CD4-positive, alpha-beta T cell treated with Interleukin-1 beta for 1 hour (primary cell): Measurements from ENCODE around the gene SEC22B.
A peak's percentile ranks its signal among the peaks of the same experiment; 100 is the strongest.
"Not testable (repeated sequence)": the region's sequence is repeated elsewhere in the genome, so short reads cannot be mapped to it uniquely, and the experiment has no call there.

Experiments used
- DNase-seq, 2 donors: peaks; one replicate each; pipeline ENCODE4 v3.0.0-alpha.2; 2020 to 2022

The SEC22B gene

GRCh38 chr1:120144626-120145025, 31.7 kb downstream of the SEC22B start:
- not testable (repeated sequence) for DNase-seq

DNA sequence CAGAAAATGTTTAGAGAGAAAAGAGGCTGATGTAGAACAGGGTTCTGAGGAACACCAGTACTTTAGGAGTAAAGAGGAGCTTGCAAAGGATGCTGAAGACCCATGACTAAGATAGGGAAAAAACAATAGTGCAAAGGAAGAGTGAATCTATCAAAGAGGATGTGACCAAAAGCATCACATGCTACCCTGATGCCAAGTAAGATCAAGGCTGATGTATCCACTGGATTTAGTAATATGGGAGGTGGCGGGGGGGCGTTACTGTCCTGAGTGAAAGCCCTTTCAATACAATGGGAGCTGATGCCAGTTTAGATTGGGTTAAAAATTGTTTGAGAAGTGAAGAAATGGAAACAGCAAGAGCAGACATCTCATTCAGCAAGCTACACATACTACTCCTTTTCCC, 32.2 kb downstream of the SEC22B start:
- not testable (repeated sequence) for DNase-seq

DNA sequence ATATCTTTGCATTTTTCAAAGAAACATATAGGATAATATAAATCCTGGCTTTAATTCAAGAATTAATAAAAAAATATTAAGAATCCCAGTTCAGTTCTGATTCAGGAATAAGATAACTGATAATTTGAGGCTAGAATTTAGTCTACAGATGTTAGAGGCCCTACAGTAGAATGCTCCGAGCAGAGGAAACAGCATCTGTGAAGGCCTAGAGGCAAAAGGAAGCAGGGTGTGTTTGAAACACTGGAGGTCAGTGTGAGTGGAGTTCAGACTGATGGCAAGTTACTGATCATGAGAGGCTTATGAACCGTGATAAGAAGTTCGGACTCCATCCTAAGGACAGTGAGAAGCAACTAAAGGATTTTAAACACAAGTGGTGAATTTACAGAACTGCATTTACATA, 33.0 kb downstream of the SEC22B start:
- DNase-seq, result not testable (repeated sequence)

- peak; percentile 71 to 77 for DNase-seq
Observed at GRCh38 chr1:120142512-120143263, 33.6 kb downstream of the SEC22B start.

DNA sequence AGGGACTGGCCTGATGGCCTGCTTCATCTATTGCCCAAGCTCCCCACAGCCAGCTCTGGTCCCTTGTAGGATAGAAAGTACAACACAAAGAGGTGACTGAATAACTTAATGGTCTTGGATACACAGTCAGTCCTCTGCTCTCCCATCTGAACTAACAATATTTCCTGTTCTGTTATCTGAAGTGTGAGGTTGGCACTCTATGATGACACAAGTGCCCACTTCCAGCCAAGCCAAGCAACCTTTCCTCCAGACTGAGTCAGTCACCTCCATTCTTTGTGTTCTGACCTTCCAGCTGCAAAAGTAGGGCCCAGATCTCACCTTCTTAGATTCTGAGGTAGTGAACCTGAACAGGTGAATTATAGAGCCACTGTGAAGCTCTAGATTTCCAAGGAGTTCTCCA, 34.5 kb downstream of the SEC22B start:
- not testable (repeated sequence) for DNase-seq

GRCh38 chr1:120140656-120141265, 35.6 kb downstream of the SEC22B start:
- DNase-seq, result not testable (repeated sequence)

- DNase-seq, result not testable (repeated sequence)
Observed at GRCh38 chr1:120136086-120136485, 40.2 kb downstream of the SEC22B start.

DNA sequence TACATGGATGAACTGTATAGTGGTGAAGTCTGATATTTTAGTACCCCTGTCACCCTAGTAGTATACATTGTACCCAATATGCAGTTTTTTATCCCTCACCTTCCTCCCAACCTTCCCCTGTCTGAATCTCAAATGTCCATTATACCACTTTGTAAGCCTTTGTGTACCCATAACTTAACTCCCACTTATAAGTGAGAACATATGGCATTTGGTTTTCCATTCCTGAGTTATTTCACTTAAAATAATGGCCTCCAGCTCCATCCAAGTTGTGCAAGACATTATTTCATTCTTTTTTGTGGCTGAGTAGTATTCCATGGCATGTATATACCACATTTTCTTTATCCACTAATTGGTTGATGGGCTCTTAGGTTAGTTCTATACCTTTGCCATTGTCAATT, 42.4 kb downstream of the SEC22B start:
- not testable (repeated sequence) for DNase-seq

- DNase-seq, result no peak
Observed at GRCh38 chr1:120133228-120133927, 42.9 kb downstream of the SEC22B start.

GRCh38 chr1:120132406-120132763, 43.9 kb downstream of the SEC22B start:
- not testable (repeated sequence) for DNase-seq

GRCh38 chr1:120131611-120132405, 44.5 kb downstream of the SEC22B start:
- not testable (repeated sequence) for DNase-seq

DNA sequence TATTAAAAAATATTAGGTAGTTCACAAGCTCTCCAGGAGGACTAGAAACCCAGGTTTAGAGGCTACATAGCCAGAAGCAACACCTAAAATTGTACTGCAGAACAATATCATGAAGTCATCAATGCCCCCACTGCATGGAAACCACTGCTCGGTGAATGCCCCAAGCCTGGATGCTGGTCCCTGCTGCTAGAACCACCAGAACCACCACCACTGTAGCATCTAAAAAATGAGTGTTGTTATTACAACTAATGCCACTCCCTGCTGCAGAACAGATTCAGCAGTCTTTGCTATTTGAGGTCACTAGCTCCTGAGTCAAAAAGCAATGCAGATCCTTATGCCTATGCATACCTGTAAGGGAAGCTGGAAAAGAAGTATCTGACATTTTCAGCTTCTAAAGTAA, 48.4 kb downstream of the SEC22B start:
- not testable (repeated sequence) for DNase-seq

DNA sequence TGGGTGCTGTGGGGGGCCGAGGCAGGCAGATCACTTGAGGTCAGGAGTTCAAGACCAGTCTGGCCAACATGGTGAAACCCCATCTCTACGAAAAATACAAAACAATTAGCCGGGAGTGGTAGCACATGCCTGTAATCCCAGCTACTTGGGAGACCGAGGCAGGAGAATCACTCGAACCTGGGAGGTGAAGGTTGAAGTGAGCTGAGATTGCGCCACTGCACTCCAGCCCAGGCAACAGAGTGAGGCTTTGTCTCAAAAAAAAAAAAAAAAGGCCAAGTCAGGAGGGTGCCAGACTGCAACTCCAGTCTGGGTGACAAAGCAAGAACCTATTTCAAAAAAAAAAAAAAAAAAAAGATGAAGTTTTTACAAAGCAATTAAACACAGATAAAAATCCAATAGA, 50.1 kb downstream of the SEC22B start:
- DNase-seq, result not testable (repeated sequence)

DNA sequence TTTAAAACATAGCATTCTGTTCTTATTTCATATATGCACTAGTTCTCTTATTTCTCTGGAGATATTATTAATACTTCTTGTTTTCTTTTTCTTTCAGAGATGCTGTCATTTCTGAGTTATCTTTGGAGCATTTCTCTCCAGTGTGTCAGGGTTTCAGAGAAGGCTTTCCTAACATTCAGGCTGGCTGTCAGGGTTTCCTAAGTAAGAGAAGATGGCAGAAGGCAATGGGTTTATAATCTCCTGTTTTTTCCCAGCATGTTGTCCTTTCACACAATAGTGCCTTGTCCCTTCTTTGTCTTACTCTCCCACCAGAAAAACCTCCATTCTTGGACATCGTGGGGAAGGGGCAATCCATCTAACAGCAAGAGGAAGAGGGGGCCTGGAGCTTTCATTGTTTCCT, 51.7 kb downstream of the SEC22B start:
- DNase-seq, result not testable (repeated sequence)

DNA sequence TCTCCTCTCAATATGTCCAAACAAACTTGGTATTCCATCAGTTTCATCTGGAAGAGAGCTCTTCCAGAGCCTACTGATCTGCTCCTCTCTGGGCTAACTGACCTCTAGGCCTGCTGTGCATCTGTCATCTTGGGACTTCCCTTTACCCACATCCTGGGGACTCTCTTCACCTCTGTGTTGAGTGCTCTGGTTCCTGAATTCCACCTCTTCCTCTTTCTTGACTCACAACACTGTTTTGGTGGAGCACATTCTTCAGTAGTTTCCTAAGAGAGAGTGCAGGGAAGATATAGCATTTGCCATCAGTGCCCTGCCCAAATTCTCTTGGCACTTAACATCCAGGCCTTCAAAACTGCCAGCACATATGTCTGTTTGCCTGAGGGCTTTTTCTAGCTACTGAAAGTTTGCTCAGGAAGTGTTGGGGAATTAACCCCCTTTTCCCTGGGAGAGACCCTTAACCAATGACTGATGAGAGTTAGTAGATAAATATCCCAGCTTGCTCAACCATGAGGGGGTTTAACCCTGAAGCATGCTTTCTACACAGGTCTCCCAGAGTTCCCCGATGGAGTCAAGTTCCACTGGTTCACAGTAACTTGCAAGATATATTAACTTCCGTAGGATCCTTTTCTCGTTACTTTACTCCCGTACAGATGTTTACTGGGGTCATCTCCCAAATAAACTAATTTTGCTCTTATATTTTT, 52.4 kb downstream of the SEC22B start:
- peak in 1 of 2 donors; percentile 12 for DNase-seq

DNA sequence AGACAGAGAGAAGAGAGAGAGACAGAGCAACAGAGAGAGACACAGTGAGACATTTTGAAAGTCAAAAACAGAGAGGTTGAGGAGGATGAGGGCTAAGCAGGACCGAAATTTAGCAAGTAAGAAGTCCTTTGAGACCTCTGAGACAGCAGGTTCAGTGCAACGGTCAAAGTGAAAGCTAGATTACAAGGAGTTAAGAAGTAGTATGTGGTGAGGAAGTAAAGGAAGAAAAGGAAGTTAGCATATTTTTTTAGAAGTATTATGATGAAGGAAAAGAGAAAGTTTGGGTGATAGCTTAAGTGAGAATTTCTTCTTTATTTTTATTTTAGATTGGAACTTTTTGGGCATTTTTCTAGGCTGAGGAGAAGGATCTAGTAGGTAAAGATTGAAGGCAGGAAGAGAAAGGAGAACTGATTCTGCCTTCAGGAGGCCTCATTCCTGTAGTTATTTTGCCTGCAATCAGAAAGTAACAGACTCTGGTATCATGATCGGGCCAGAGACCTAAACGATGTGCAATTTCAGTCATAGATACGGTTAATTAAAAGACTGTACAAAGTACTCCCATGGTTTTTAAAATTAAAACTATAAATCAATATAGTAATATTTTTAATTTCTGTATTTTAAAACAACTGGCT, 53.9 kb downstream of the SEC22B start:
- not testable (repeated sequence) for DNase-seq

DNA sequence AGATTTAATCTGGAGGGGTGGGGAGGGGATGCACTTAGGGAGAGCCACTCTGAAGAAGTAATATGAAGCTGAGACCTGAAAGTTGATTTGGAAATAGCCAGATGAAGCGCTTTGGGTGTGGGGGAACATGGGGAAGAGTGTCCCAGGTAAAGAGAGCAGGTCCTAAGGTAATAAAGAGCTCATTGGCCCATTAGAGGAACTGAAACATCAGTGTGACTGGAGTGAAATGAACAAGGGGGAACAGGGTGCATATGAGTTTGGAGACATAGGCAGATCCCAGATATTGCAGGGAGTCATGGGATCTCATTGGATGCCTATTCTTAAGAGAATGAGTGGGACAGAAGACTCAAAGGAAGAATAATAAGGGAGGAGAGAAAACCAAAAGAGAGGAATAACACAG, 54.5 kb downstream of the SEC22B start:
- not testable (repeated sequence) for DNase-seq

GRCh38 chr1:120120525-120120924, 55.8 kb downstream of the SEC22B start:
- not testable (repeated sequence) for DNase-seq

DNA sequence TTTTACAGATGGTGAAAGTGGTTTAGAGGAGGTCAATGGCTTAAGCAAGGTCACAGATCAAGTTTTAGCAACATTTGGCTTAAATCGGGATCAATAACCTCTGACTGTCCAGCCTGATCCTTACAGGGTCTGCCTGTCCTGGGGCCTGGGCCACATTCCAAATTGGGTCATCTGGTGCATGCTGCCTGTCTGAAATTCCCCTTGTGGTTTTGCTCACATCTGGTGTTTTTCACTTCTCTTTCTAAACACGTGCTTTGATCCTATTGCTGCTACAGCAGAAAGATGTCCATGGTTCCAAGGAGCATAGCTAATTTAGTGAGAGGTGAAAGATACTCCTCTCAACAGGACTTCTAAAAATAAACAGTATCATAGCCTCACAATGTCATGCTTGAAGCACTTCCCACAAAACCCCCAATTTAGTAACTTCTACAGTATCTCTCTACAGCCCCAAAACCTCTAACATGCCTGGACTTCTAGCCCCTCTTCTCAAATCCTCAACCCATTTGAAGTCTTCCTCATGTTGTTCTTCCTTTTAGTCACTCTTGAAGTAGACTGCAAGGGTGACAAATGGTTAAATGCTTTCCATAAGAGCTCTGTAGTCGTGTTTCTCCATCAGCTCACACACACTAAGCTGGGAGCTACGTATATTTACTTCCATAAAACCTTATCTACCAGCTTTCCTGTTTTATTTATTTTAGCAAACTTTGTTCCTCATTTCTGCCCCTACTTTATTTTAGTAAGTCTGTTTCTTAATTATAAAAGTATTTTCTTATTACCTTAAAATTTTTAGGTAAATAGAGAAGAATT, 58.7 kb downstream of the SEC22B start:
- DNase-seq, result peak in 1 of 2 donors; percentile 29

DNA sequence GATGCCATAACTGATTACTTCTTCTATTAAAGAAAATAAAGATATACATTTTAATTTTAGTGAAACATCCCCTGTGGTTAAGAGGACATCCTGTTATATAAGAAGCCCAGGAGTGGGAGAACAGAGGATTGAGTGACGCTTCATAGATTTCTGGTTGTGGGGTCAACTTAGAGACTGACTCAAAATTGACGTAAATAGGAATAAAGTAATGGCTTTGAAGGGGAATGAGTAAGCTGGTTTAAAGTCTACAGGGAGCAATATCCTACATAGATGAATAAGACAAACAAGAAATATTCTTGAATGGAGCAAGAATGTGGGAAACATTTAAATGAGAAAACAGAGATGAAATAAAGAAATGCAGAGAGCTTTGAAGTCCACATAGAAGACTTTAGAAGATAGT, 60.2 kb downstream of the SEC22B start:
- not testable (repeated sequence) for DNase-seq

GRCh38 chr1:120113134-120113533, 63.2 kb downstream of the SEC22B start:
- not testable (repeated sequence) for DNase-seq
